D341Med (cell line): ENCODE data around the gene DNAJC30.
"Not testable (repeated sequence)": the region's sequence is repeated elsewhere in the genome, so short reads cannot be mapped to it uniquely, and the experiment has no call there.

ENCODE experiments used
- DNase-seq: peaks from one replicate; pipeline ENCODE4 v3.0.0; 2012; ENCODE audit warnings: low spot score

The DNAJC30 gene

DNA sequence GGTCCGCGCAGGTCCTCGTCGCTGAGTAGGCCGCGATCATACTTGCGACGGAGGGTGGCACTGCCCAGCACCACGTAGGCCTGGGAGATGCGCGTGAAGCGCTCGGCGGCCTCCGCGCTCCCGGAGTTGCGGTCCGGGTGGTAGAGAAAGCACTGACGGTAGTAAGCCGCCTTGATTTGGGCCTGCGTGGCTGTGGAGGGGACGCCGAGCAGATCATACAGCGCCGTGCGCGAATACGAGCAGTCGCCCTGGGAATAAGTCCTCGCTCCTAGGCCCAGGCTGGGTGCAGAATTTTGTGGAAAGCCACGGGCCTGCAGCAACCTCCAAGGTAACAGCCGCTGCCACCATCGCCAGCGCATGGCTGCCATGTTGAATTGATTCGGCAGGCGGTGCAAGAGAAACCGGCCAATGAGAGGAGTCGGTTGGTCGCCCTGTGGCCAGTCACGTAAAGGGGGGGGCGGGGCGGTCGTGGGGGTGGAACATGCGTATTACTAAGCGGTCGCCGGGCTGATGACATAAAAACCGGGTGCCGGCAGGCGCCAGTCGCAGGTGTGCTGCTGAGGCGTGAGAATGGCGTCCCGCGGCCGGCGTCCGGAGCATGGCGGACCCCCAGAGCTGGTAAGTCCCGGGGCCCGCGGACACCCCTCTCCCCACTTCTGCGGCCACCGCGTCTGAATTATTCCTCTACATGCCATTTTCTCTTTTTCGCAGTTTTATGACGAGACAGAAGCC, at the start of gene DNAJC30, which contains the start of gene BUD23:
Gene DNAJC30, minus strand, starts transcription at position 398 of the 732 bp plus-strand sequence. Its CDS starts 30 bp downstream, at position 368.
Gene BUD23, plus strand, starts transcription at position 542 of the 732 bp plus-strand sequence. Its CDS starts 29 bp downstream, at position 571.
- DNase-seq: peak; percentile 98

- no peak for DNase-seq
These were observed 49.1 kb upstream of the DNAJC30 start for GRCh38 chr7:73732397-73732796.

DNA sequence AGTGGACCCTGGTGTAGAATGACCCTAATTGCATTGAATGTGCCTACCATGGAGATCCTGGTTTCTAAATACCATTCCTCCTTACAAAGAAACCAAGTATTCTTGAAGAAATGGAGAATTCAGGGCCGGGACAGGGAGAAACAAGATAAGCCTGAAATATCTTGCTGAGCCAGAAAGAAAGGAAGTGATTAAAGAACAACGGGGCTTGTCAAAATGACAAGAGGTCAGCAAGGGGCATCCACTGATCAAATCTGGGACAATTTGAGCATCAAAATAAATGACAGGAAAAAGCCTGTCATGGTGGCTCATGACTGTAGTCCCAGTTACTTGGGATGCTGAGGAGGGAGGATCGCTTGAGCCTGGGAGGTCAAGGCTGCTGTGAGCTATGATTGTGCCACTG, 47.2 kb upstream of the DNAJC30 start:
- no peak for DNase-seq

GRCh38 chr7:73728551-73728950, 45.3 kb upstream of the DNAJC30 start:
- no peak for DNase-seq

DNA sequence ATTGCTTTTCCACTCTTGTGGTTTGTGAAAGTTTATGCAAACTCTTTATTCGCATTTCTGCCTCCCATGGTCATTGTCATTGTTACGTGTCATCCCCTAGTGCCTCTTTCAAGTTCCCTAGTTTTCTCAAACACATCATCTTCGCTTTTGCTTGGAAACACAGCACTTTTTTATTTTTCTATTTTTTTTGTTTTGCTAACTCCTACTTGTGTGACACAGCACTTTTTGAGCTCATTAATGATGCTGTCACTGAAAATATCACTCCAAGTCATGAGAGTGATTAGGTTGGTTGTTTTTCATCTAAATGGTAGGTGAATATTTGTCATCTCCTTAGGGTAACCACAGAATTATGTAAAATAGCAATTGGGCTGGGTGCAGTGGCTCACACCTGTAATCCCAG, 44.7 kb upstream of the DNAJC30 start:
- DNase-seq: no peak

DNA sequence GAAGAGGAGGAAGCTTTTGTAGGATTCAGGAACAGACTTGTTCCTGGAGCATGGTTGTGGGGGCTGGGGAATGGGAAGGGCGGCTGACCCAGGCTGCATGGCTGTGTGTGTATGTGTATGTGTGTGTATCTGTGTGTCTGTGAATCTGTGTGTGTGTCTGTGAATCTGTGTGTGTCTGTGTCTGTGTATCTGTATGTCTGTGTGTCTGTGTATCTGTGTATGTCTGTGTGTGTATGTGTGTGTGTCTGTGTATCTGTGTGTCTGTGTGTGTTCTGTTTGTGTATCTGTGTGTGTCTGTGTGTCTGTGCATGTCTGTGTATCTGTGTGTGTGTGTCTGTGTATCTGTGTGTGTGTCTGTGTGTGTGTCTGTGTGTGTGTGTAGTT, 42.8 kb upstream of the DNAJC30 start:
- DNase-seq: no peak

DNA sequence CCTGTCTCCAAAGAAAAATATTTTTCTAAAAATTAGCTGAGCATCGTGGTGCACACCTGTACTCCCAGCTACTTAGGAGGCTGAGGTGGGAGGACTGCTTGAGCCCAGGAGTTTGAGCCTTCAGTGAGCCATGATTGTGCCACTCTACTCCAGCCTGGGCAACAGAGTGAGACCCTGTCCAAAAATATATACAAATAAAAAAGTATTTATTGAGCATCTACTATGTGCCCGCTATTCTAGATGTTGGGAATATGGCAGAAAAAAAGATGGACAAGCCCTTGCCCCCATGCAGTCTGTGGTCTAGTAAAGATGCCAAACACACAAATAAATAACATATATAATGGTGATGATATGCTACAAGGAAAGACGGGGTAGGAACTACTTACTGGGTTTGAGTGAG, 40.6 kb upstream of the DNAJC30 start:
- no peak for DNase-seq

- DNase-seq: no peak
These were observed 39.5 kb upstream of the DNAJC30 start for GRCh38 chr7:73722785-73723184.

DNA sequence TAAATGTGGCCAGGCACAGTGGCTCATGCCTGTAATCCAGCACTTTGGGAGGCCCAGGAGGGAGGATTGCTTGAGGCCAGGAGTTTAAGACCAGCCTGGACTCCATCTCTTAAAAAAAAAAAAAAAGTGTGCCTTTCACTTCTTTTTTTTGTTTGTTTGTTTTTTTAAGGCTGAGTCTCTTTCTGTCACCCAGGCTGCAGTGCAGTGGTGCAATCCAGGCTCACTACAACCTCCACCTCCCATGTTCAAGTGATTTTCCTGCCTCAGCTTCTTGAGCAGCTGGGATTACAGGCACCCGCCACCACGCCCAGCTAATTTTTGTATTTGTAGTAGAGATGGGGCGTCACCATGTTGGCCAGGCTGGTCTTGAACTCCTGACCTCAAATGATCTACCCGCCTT, 38.9 kb upstream of the DNAJC30 start:
- DNase-seq: not testable (repeated sequence)

- DNase-seq: no peak
These were observed 38.1 kb upstream of the DNAJC30 start for GRCh38 chr7:73721377-73721817.

DNA sequence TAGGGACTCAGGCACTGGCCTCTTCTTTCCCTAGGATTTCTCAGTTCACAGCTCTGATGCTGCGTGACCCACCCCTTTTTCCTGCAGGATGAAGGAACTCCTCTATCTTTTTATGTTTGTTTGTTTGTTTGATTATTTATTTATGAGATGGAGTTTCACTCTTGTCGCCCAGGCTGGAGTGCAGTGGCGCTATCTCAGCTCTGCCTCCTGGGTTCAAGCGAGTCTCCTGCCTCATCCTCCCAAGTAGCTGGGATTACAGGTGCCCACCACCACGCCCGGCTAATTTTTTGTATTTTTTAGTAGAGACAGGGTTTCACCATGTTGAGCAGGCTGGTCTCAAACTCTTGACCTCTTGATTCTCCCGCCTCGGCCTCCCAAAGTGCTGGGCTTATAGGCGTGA, 37.2 kb upstream of the DNAJC30 start:
- not testable (repeated sequence) for DNase-seq

DNA sequence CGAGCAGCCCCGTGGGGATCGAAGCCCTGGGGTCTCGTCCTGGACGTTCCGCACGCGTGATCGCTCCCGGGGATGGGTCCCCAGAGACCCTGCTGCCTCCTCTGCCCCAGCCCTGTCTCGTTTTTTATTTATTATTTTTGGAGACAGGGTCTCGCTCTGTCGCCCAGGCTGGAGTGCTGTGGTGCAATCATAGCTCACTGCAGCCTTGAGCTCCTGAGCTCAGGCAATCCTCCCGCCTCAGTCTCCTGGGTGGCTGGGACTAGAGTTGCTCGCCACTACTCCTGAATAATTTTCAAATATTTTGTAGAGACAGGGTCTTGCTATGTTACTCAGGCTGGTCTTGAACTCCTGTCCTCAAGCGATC, 36.5 kb upstream of the DNAJC30 start:
- DNase-seq: no peak

GRCh38 chr7:73718905-73719805, 35.9 kb upstream of the DNAJC30 start, which contains the start of gene STX1A:
Gene STX1A (minus strand): TSS chr7:73719669. CDS start chr7:73719631, 38 bp downstream.
- peak; percentile 99 for DNase-seq

- DNase-seq: no peak
These were observed 35.2 kb upstream of the DNAJC30 start for GRCh38 chr7:73718438-73718881.

GRCh38 chr7:73717991-73718405, 34.7 kb upstream of the DNAJC30 start:
- no peak for DNase-seq

GRCh38 chr7:73717025-73717807, 34.0 kb upstream of the DNAJC30 start:
- DNase-seq: no peak

- DNase-seq: no peak
These were observed 33.2 kb upstream of the DNAJC30 start for GRCh38 chr7:73716318-73716890.

DNA sequence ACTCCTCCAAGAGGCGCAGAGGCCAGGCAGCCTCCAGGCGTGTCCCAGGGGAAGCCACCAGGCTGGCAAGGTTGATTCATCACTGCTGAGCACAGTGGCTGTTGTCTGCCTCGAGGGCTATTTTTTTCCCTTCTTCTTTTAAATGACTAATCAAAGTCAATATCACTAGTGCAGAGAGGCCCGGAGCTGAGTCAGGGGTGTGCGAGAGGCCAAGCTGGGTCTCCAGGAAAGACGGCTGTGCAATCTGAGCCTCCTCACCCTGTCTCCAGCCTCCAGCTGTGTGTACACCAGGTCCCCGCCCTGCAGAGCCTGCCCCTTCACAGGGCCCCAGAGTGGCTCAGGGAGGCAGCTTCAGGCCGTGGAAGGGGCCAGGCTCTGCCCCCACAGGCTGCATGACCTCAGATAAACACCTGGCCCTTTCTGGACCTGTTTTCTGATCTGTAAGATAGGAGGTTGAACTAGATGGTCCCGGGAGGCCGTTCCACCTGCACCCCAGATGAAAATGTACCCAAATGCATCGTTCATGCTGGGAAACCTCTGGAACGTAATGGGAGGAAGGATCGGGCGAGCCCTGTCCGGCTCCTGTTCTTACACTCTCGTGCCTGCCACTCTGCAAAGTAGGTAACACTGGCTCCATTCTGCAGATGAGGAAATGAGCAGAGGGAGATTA, 32.5 kb upstream of the DNAJC30 start:
- DNase-seq: no peak

GRCh38 chr7:73713319-73713718, 30.1 kb upstream of the DNAJC30 start:
- not testable (repeated sequence) for DNase-seq

GRCh38 chr7:73712773-73713172, 29.5 kb upstream of the DNAJC30 start:
- DNase-seq: no peak

DNA sequence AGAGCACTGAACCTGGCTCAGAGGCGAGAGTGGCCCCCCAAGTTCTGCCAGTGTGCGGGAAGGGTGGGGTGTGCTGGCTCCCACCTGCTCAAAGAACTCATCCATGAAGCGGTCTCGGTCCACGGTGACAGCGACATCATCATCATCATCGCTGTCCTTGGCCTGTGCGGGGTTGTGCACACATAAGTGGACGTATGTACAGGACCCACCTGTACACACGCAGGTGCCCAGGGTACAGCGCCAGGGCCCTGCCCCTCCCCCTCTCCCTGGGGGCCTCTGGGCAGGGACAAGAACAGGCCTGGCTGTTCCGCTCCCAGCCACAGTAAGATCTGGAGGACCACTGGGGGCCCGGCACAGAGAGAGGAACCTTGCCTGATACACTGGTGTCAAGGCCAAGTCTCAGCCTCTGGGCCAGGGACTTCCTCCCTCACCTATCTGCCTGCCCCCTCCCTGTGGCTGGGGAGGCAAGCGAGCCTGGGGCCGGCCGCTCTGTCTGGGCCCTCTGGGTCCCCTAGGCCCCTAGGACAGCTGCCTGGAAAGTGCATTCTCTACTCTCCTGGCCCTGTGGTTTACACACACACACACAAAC, 25.8 kb upstream of the DNAJC30 start:
- DNase-seq: peak; percentile 10
